T follicular helper cell (primary cell): ENCODE results near the gene INKA1.
"Not testable (repeated sequence)": the region's sequence is repeated elsewhere in the genome, so short reads cannot be mapped to it uniquely, and the experiment has no call there.

Experiments
- DNase-seq: peaks from one replicate; pipeline ENCODE4 v3.0.0-alpha.2; 2020; ENCODE audit warnings: low read depth
- total RNA-seq, 2 experiments: gene quantifications; one replicate each; lab custom pipeline; 2026; lab: John Stamatoyannopoulos, UW

Gene INKA1
- total RNA-seq, result 0.30 to 1.3 reads per million in 2 experiments

DNA sequence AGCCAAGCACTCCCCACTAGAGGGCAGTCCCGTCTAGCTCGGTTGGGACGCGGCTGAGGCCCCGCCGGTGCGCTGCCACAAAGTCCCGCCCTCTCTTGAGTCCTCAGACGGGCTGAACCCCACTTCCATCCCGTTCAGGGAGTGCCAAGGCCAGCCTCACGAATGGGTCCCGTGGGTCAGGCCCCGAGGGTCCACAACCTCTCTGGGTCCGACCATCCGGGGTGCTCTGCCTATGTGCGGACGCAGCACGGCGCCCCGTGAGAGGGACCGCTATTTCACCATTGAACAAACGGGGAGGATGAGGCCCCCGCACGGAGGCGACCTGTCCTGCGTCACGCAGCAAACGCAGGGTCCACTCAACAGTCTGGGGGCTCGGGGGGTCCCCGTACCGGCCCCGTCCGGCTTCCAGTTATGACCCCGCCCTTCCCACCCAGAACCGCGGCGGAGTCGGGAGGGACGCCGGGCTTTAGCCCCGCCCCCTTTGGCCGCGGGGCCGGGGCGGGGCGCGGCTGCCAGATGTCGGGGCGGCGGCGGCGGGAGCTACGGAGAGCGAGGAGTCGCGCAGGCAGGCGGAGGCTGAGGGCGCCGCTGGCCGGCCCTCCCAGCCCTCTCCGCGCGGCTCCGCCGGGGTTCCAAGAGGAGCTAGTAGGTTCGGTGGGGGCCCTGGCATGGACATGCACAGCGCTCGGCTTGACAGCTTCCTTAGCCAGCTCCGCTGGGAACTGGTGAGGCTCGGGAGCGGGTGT is at the start of gene INKA1:
TSS of gene INKA1 (plus strand) at position 543 of the 746 bp plus-strand sequence. CDS start at position 675, 132 bp downstream.
- peak; percentile 82 for DNase-seq

DNA sequence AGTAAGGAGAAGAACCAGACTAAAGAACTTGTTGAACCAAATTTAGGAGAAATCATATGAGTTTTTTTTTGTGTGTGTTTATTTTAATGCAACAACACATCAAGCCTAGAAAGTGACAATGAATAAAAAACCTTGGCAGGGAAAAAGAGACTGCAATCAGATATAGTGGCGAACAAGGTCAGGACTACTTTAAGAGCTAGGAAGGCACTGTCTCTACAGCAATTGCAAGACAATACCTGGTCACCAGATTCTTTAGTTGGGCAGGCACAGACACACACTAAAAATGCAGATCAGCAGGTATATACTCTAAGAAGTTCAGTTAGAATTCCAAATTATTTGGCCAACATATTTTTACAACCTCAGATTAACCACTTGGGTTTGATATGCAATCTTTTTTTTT is 48.5 kb upstream of the INKA1 start:
- DNase-seq, result no peak

DNA sequence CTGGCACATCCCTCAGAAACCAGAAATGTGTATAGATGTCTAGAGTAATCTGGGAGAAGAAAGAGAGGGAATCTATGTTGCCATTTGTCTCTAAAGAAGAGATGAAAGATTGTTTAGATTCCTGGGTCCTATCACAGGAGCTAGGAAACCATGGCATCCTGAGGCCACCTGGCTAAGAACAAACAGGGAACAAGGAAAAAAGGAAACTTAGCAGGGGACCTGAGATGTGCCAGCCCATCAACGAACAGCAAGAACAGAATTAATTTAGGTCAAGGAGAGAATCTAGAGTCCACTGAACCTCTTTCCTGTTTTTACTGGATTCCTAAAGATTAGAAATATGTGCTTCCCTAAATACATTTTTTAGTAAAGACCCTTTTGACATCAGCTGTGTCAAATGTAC is 47.0 kb upstream of the INKA1 start:
- no peak for DNase-seq

DNA sequence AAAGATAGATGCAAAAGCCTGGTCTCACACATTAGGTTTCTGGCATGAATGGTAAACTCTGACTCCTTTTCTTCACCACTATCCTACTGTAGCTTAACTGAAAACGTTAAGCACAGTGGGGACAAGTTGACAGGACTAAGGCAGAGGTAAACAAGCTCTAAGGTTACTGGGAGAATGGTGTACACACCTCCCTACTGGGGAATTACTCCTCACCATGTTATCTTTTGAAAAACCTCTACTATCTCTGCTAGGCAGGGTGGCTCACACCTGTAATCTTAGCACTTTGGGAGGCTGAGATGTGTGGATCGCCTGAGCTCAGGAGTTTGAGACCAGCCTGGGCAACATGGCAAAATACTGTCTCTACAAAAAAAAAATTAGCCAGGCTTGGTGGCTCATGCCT is 45.9 kb upstream of the INKA1 start:
- no peak for DNase-seq

DNA sequence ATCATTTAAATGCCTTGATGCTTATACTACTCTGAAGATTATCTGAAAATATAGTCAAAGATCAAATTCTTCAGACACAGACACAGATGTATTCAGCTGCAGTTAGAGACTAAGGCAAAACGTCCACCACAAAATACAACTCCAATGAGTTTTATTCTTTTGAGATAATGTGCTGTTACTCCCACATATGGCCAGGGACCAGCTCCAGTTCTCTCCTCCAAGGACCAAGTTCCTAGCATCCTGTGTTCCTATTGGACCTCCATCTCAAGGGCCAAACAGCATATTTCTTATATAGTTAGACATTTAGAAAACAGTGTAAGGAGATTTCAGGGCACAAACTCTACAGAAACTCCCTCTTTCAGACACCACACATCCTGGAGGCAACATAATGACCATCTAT is 43.8 kb upstream of the INKA1 start:
- no peak for DNase-seq

DNA sequence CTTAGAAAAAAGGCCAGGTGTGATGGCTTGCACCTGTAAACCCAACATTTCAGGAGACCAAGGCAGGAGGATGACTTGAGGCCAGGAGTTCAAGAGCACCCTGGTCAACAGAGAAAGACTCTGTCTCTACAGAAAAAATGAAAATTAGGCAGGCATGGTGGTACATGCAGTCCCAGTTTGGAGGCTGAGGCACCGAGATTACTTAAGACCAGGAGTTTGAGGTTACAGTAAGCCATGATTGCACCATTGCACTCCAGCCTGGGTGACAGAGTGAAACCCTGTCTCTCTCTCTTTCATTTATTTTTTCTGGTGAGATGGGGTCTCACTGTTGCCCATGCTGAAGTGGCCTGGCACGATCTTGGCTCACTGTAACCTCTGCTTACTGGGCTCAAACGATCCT is 41.4 kb upstream of the INKA1 start:
- no peak for DNase-seq

DNA sequence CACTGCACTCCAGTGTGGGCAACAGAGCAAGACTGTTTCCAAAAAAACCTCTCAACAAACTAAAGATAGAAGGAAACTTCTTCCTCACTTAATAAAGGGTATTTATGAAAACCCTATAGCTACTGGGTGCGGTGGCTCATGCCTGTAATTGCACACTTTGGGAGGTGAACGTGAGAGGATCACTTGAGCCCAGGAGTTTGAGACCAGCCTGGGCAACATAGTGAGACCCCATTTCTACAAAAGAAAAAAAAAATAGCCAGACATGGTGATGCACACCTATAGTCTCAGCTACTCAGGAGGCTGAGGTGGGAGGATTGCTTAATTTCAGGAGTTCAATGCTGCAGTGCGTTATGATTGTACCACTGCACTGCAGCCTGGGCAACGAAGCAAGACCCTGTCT is 39.1 kb upstream of the INKA1 start:
- no peak for DNase-seq

DNA sequence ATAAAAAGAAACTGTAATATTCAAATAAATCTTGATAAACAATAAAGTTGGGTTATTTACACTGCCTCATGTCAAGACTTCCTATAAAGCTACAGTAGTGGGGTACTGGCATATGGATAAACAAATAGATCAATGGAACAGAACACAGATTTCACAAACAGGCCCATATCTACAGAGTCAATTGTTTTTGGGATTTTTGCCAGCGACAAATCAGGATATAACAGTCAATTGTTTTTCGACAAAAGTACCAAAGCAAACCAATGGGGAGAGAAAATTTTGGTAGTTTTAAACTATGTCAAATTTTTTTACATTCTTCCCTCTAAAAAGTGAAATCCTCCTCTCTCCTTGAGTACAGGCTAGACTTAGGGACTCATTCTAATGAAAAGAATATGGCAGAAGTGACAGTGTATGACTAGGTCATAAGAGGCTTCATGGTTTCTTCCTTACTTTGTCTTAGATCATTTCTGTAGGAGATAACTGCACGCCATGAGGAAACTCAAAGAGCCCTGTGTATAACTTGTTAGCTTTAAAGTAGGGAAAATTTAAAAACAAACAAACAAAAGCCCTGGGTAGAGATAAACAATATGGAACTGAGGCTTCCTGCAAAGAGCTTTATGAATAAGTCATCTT is 33.7 kb upstream of the INKA1 start:
- DNase-seq, result no peak

DNA sequence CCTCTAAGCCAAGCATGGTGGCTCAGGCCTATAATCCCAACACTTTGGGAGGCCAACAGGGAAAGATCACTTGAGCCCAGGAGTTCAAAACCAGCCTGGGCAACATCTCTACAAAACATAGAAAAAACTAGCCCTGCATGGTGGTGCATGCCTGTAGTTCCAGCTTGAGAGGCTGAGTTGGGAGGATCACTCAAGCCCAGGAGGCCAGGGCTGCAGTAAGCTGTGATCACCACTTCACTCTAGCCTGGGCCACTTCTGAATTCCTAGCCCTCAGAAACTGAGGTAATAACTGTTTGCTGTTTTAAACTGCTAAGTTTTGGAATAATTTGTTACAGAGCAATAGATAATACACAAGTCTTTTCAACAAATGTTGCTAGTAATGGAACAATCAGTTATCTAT is 33.1 kb upstream of the INKA1 start:
- no peak for DNase-seq

DNA sequence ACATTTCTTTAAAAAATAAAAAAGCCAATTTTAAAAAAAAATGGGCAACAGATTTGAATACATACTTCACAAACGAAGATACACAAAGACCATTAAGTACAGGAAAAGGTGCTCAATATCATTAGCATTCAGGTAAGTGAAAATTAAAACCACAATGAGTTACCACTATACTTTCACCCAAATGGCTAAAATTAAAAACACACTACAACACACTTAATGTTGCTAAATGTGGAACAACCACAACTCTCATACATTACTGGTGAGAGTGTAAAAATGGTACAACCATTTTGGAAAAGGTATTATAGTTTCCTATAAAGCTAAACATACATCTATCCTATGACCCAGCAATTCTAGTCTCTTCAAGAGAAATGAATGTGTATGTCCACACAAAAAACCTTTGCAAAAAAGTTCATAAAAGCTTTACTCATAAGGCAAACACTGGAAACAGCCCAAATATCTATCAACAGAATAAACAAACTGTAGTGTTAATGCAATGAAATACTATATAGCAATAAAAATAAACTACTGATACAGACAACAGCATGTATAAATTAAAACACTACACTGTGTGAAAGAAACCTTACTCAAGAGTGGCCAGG is 31.6 kb upstream of the INKA1 start:
- DNase-seq, result no peak

DNA sequence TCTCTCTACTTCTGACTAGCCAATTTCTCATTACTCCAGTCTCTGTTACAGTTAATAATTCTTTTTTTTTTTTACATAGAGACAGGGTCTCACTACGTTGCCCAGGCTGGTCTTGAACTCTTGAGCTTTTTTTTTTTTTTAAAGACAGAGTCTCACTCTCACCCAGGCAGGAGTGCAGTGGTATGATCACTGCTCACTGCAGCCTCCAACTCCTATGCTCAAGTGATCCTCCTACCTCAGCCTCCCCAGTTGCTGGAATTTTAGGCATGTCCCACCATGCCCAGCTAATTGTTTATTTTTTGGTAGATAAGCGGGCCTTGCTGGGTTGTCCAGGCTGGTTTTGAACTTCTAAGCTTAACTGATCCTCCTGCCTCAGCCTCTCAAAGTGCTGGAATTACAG is 30.4 kb upstream of the INKA1 start:
- no peak for DNase-seq

DNA sequence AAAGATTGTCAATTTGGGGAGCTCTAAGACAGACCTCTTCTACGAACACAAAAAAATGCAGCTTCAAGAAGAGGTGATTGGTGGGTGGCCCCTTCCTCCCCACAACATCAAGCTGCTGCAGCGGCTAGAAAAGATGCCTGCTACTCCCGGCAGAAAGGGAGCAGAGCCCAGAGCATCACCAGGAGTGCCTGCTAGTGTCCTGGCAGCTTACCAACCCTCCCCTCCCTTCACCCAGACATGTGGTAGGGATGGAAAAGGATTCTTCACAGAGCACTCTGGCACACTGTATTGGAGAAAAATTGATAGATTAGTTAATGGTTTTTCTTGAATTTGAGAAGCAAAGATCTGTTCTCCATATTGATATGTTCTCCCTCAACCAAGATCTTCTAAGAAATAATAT is 27.5 kb upstream of the INKA1 start:
- DNase-seq, result no peak

DNA sequence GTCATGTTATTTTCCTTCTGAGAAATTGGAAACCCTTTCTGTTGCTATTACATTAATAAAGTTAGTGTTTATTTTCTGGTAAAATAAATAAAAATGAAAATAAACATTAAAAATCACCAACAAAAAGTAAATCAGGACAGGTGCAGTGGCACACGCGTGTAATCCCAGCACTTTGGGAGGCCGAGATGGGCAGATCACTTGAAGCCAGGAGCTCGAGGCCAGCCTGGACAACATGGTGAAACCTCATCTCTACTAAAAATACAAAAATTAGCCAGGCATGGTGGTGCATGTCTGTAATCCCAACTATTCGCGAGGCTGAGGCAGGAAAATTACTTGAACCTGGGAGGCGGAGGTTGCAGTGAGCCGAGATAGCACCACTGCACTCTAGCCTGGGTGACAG is 27.0 kb upstream of the INKA1 start:
- DNase-seq, result not testable (repeated sequence)

DNA sequence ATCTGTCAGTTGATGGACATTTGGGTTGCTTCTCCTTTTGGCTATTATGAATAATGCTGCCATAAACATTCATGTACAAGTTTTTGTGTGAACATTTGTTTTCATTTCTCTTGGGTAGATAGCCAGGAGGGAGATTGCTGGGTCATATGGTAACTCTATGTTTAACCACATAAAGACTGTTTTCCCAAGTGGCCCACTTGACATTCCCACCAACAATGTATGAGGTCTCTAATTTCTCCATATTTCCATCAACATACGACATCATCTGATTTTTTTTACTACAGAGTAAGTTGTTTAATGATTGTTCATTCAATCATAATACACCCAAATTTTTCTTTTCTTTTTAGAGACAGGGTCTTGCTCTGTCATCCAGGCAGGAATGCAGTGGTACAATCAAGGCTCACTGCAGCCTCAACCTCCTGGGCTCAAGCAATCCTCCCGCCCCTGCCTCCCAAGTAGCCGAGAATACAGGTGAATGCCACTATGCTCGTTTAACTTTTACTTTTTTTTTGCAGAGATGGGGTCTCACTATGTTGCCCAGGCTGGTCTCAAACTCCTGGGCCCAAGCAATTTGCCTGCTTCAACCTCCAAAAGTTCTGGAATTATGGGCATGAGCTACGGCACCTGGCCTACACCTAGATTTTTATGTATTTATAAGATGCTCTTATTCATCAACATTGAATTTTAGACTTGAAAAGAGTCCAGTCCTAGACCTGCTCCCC is 23.5 kb upstream of the INKA1 start:
- DNase-seq, result no peak

DNA sequence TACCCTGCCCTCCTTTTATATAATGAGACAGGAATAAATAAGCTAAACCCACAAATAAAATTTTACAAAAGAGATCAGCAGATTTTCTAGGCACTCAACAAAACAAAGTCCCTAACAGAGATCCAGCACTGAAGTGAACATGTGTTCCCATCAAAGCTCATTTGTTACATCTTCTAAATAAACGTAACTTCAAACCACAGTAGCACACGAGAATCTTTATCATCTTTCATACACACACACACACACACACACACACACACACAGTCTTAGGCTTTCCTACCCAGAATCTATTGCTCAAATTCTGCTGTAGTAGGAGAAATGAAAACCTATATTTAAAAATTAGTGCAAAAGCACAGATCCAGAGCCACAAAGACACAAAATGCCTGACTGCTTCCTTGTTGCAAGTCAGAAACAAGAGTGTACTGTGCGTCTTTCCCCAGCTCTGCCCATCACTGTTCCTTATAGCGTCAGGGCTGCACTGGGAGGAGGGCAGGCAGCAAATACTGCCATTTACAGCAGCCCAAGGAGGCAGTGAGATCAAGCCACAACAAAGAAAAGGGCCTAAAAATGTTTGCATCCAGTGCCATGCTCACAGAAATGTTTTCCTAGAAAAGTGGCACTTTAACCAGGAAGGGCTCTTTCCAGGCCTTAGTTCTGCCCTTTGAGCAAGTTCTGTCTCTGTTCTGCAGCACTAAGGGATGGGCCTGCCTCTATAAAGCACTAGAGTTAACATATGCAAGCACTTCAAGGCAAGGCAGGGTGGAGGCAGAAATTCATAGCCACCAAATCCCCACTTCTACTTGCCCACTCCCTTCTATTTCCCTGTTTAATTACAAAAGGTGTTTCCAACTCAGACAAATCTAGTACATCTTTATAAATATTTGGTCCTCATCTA is 22.7 kb upstream of the INKA1 start:
- no peak for DNase-seq

DNA sequence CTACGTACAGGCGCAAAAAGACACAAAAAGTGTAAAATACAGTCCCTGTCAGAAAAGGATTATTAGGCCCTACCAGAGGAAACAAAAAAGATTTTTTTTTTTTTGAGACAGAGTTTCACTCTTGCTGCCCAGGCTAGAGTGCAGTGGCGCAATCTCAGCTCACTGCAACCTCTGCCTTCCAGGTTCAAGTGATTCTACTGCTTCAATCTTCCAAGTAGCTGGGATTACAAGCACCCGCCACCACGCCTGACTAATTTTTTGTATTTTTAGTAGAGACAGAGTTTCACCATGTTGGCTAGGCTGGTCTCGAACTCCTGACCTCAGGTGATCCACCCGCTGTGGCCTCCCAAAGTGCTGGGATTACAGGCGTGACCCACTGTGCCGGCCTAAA is 22.1 kb upstream of the INKA1 start:
- DNase-seq, result not testable (repeated sequence)

DNA sequence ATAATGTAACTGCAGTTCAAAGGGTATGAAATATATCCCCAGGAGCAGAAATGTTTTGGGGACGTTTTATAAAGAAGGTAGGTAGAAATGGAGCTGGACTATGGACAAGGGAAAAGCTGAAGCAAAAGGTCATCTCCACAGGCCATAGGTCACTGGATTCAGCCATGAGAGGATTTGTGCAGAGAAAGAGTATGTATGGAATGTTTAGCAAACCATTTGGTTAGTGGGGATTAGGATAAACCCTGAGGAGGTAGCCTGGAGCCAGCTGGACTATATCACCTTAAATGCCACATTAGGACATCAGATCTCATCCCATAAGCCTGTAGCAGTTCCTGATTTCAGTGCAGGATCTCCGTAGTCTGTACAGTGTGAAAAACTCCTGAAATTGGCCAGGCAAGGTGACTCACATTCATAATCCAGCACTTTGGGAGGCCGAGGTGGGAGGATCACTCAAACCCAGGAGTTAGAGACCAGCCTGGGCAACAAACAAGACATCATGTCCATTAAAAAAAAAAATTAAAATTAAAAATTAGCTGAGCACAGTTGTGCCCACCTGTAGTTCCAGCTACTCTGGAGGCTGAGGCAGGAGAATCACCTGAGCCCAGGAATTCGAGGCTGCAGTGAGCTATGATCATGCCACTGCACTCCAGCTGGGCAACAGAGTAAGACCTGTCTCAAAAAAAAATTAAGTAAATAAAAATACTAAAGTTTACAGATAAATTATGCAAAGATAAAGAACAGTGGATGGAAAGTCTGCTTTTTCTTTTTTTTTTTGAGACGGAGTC is 21.5 kb upstream of the INKA1 start:
- DNase-seq, result no peak

DNA sequence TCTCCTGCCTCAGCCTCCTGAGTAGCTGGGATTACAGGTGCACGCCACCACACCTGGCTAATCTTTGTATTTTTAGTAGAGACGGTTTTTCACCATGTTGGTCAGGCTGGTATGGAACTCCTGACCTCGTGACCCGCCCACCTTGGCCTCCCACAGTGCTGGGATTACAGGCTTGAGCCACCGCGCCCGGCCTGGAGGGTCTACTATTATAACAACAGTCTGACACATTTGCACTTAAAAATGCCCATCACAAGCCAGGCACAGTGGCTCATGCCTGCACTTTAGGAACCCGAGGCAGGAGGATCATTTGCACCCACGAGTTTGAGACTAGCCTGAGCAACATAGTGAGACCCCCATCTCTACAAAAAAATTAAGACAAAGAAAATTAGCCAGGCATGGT is 20.8 kb upstream of the INKA1 start:
- DNase-seq, result not testable (repeated sequence)

DNA sequence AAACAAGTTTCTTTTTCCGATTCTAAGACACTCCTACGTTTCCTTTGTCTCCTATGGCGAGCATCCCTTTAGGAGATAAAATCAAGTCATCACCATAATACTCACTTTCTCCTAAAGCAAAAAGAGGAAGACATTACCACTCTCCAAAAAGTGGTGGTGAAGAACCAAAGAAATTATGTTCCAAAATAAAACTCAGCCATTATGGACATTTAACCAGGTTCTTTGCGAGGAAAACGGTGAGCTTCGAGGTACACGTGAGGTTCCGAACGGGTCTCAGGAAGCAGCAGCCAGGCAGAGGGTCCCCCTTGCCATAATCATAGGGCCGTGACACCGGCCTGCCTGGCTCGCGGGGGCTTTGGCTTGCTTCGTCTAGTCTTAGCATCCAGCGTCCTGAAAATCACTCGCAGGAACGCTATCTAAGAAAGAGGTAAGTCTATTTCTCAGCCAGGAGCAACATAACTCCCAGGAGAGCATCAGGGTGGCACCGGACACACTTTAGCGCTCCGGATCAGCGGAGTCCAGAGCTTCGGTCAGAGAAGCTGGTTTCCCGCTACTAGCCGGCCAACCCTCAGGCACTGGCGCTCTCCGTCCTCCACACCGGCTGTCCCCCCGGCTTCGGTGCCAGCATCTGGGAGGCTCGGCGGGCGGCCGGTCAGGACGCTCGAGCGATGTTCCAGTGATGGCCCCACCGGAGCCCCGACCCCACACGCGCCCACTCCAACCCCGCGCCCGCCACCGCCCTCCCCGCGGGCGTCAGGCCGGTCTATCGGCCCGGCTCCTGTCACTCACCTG is 17.3 kb upstream of the INKA1 start:
- no peak for DNase-seq
